Uterus (tissue), 2 donors: ENCODE results near the gene TUBA4A.

Experiments used
- CTCF ChIP-seq, 4 experiments: fragments of 200-600 bp in 2 of 4; fragments of 450-650 bp in 2 of 4; sonication (generic) in 2 of 4; IDR thresholded peaks; one replicate each; pipeline ENCODE4 v1.5.1; 2016 to 2019; ENCODE audit warnings: antibody characterized with exemption in 4 of 4, mild to moderate bottlenecking in 2 of 4, moderate library complexity in 1 of 4
- POLR2A ChIP-seq, 2 donors: fragments of 450-650 bp; IDR thresholded peaks; one replicate each; pipeline ENCODE4 v1.6.1; 2016; ENCODE audit warnings: antibody characterized with exemption in 2 of 2, mild to moderate bottlenecking in 1 of 2, moderate library complexity in 1 of 2

- peak; percentile 62 to 63 for TF ChIP-seq POLR2A (IDR thresholded peaks at IDR 0.05)
- peak in 1 of 4 experiments; percentile 25 for TF ChIP-seq CTCF (IDR thresholded peaks at IDR 0.05)
Observed at GRCh38 chr2:219218732-219219701, 34.7 kb downstream of the TUBA4A start, which contains the start of gene ABCB6.
